Superior temporal gyrus (tissue), 1 donor: ENCODE results near the gene MROH8.
"Not testable (repeated sequence)": the region's sequence is repeated elsewhere in the genome, so short reads cannot be mapped to it uniquely, and the experiment has no call there.

Experiments
- DNase-seq: peaks from one replicate; pipeline ENCODE4 v3.0.0-alpha.2; 2016; ENCODE audit errors: extremely low spot score

The MROH8 gene

DNA sequence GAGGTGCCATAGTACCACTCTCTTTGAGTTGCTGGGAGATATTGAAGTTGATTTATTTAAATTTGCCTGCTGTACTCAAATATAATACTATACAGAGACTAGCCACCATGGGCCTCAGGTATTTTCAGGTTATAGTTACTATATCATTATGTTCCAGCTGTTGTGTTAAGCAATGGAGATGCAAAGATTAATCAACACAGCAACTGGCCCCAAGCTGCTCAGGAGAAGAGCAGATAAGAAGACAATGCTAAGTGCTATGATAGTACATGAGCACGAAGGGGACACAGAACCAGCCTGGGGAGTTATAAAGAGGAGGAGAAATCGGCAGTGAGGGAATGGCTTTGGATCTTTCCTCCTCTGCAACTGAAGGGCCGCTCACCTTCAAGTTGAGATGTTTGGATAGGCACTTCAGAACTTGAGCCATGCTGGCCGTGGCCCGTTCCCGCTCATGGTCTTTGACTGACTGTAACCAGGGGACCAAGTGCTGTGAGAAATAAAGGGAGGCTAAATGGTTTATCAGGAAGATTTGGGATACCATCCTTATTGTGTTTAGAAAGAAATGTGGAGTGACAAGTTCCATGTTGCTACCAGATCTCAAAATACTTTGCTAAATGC, 24.6 kb downstream of the MROH8 start:
- DNase-seq = no peak

GRCh38 chr20:37152284-37152683, 27.1 kb downstream of the MROH8 start:
- no peak for DNase-seq

GRCh38 chr20:37151529-37151928, 27.8 kb downstream of the MROH8 start:
- no peak for DNase-seq

DNA sequence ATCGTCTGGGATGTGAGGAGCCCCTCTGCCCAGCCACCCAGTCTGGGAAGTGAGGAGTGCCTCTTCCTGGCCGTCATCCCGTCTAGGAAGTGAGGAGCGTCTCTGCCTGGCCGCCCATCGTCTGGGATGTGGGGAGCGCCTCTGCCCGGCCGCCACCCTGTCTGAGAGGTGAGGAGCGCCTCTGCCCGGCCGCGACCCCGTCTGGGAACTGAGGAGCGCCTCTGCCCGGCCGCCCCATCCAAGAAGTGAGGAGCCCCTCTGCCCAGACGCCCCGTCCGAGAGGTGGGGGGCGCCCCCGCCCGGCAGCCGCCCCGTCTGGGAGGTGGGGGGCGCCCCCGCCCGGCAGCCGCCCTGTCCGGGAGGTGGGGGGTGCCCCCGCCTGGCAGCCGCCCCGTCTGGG, 28.5 kb downstream of the MROH8 start:
- DNase-seq = not testable (repeated sequence)

GRCh38 chr20:37147250-37147649, 32.1 kb downstream of the MROH8 start:
- DNase-seq = no peak

DNA sequence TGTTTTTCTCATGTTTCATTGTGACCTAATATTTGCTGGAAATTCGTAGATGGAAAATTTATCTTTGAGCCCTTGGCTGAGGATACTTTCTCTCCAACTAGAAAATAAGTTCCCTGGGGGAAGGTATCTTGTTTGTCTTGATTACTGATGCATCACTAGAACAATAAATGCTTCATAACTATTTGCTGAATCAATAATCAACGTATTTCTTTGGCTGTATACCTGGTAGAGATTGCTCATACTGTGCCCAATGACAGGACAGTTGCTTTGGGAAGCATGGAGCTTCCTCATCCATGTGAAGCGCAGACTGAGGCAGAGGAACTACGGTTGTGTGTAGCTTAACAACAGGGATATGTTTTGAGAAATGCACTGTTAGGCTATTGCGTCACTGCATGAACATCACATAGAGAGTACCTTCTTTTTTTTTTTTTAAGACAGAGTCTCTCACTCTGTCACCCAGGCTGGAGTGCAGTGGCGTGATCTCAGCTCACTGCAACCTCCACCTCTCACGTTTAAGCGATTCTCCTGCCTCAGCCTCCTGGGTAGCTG, 34.4 kb downstream of the MROH8 start:
- DNase-seq = no peak

DNA sequence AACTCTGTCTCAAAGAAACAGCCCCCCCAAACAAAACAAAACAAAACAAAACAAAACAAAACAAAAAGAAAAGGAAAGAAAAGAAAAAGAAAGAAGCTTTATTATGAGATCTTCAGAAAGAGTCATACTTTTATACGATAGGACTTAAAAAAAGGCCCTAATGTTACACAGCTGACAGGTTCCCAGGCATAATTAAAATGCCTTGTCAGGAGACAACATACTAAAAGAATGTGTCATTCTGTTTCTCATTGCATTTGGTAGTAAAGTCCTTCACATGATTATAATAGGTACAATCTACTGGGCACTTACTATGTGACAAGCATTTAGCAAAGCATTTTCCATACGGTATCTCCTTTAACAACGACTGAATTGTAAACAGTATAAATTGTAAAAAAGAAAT, 36.6 kb downstream of the MROH8 start:
- no peak for DNase-seq

DNA sequence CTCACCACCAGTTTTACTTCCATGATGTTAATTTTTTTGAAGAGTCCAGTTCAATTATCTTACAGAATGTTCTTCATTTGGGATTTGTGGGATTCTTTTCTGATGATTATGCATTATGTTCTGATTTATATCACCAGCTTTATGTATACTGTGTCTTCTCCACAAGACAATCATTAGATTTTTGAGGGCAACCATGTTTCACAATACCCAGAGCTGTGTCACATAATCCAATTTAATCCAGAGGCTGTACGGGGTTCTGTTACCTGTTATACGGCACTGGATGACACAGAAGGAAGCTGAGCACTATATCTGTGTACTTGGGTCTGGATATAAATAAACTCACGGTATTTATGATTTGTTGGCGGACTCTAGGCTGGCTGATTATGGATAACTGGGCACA, 41.8 kb downstream of the MROH8 start:
- no peak for DNase-seq

GRCh38 chr20:37133952-37134351, 45.4 kb downstream of the MROH8 start:
- no peak for DNase-seq

DNA sequence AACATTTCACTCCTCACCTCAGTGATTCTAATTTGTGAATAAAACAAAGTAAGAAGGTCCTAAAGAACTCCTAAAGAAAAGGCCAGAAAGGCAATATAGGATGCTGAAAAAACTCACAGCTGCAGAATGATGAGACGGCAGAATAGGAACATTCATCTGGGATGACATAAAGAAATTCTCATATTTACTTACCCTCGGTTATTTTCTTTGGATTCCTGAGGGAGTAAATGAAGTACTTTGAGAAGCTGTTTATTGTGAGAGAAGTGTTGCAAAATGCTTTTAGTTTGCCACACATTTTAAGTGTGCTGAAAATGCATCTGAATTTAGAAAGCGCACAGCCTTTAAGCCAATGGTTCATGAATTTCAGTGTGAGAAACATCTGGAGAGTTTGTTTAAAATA, 47.9 kb downstream of the MROH8 start:
- no peak for DNase-seq

- DNase-seq = no peak
Measured at GRCh38 chr20:37128803-37129202, 50.5 kb downstream of the MROH8 start.

- not testable (repeated sequence) for DNase-seq
Measured at GRCh38 chr20:37126290-37126689, 53.1 kb downstream of the MROH8 start.

- DNase-seq = no peak
Measured at GRCh38 chr20:37123441-37123840, 55.9 kb downstream of the MROH8 start.

GRCh38 chr20:37120497-37120896, 58.9 kb downstream of the MROH8 start:
- no peak for DNase-seq

DNA sequence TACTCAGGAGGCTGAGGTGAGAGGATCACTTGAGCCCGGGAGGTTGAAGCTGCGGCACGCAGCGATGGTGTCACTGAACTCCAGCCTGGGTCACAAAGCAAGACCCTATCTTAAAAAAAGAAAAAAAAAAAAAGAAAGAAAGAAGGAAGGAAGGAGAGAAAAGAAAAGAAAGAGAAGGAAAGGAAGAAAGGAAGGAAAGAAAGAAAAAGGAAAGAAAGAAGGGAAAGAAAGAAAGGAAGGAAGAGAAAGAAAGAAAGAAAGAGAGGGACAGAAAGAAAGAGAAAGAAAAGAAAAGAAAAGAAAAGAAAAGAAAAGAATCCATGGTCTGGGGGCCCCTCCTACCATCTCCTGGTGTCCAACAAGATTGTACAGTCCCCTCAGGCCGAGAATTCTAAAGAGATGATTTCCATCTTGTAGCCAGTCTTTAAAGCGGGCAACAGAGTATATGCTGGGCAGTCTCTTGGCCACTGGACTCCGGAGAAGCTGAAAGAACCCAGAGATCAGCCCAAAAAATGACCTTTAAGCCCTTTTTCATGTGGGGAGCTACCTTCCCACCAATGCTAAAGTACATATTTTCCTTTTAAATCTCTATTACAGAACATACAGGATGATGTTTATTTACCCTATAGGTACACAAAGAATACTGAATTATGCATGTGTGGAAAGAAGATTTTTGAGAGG, 59.9 kb downstream of the MROH8 start:
- DNase-seq = no peak

GRCh38 chr20:37114012-37114411, 65.3 kb downstream of the MROH8 start:
- no peak for DNase-seq

DNA sequence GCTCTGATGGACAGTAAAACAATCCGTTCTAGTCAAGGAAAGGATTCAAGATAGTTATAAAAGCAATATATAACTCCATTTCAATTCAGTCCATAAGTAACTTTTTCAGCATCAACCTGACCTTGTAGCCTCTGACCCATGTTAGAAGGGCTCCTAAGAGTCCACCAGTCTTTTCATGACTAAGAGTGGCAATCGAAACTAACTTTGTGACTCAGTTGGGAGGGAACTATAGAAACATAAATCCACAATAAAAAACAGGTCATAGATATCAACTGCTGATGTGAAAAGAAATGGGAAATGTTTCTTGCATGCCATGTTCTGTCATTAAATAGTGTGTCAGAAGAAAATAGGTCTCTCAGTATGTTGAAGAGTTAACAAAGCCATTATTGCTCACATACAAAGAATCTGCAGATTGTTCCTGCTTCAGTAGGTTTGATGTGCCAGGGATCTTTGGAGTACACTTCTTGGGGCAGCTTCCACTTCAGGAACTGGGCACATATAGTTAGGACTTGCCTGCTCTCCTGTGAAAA, 67.4 kb downstream of the MROH8 start:
- DNase-seq = no peak

DNA sequence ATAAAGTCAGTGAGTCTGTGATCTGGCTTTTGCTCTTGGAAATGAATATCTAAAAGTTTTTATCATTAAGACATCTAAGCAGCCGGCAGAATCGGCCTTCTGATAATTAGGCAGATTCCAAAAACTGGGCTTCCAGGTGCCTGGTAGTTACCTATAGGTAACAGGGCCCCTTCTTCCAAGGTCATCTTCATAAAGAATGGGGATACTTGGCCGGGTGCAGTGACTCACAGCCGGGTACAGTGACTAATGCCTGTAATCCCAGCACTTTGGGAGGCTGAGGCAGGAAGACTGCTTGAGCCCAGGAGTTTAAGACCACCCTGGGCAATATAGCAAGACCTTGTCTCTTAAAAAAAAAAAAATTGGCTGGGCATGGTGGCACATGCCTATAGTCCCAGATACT, 70.7 kb downstream of the MROH8 start:
- no peak for DNase-seq

GRCh38 chr20:37102571-37102970, 76.8 kb downstream of the MROH8 start:
- DNase-seq = no peak

DNA sequence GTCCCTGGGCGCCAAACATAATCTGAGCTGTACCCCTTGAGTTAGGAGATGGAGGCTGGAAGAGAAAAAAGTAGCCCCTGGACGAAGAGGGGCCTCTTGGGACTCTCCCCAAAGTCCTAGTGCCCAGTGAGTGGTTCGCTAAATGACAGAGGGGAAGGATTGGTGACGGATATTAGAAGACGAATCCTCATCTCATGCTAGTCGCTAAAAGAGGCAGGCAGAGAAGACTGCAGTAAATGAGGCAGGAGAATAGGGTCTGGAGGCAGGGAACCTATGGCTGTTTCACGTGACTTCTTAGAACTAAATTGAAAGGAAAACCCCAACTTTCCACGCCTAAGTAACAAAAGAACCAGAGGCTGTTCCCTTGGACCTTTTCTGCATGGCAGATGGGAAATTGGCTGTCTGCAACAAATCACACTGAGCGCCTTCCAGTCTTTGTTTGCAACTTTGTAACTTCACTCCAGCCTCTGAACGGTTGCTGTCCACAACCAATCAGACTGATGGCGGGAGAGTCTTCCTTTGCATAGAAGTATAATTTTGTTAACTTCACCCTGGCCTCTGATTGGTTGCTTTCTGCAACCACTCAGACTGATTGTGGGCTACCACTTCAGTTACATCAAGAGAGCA, 82.8 kb downstream of the MROH8 start:
- DNase-seq = no peak

GRCh38 chr20:37095599-37096414, 83.5 kb downstream of the MROH8 start, which contains the start of gene RBL1:
RBL1 (minus strand) TSS chr20:37095997; CDS start chr20:37095928, 69 bp downstream.
- peak; percentile 89 for DNase-seq

DNA sequence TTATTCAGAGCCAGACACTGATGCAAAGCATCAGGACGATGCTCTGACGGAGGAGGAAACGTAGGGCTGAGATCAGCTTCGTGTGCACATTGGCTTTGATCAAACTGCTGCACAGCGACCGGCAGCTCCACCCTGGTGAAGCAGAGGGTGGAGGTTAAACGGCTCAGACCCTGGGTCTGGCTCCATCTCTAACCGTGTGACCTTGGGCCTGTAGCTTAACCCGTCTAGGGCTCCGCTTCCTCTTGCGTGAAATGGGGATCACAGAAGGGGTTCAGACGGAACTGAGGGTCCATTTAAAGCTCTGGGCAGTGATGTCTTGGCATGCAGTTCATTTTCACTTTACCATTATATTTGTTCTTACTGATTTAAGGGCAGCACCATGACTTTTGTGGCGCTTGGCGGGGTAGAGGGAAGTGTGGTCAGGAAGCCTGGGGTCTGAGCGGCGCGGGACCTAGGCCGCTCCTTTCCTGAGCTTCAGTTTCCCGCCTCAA, 84.2 kb downstream of the MROH8 start:
- DNase-seq = no peak
